GM21423 (cell line): ENCODE data around the gene TH.

Source experiments
- ATAC-seq: cut with Tn5 transposase; IDR thresholded peaks from one replicate; pipeline ENCODE4 v1.9.1; 2021; ENCODE audit warnings: mild to moderate bottlenecking, moderate library complexity; ENCODE audit not compliant: unreplicated experiment

The TH gene

DNA sequence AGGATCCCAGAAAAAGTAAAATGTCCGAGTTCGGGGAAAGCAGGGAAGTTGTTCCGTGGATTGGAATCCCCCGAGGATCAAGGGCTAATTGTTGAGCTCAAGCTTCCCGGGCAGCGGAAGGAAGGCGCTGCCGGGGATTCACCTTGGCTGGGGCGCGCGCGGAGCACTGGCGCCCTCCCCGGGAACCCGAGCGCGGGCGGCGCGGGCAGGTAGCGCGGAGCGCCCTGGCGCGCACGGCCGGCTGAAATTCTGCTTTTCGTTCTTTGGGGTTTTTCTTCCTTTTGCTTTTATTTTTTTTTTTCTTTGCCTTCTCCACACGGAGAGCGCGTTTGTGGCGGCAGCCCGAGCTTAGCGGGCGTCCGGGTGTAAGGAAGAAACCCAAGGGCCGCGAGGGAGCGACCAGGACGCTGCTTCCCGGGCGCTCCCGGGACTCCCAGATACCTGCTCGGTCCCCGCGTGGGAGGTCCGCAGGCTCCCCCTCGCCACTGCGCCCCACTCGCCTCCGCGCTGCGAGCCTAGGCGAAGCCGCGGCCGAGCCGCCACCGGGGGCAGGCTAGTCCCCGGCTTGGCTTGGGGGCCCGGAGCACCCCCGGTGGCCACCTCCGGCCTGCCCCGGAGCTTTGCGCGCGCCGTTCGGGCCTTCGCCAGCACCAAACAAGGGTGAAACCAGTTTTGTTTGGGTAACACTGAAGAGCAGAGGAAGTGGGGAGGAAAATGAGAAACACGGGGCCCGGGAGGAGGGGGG is 27.6 kb downstream of the TH start:
- ATAC-seq: no peak

DNA sequence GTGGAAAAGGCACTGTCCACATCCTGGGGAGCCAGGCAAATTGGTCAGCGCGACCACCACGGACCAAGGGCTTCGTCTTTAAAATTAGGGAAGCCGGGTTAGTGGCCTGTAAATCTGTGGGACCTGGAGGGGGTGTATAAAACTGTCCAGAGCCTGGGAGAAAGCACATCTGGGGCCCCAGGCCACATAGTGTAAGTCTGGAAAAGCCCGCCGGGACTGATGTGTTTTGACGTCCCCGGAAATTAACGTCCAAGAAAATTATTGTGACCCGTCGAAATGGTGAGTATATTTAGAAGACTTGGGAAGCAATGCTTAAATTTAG is 28.2 kb downstream of the TH start:
- no peak for ATAC-seq

DNA sequence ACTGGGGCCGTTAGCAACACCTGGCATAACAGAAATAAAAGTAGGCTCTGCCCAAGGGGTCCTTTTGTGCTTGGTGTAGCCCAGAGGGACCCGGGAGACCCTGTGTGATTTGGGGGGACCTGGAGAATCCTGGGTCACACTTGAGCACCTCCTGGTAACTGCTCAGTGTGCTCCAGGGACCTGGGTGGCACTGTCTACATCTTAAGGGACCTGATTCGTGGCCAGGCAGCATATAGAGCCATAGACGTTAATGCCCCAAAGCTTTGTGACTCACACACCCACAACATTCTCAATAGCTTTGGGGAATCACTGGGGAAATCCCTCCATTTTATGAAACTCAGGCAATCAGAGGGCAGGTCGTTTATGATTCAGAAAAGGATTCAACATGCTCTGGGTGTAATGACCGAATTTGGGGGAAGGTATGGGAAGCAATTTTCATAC is 28.8 kb downstream of the TH start:
- no peak for ATAC-seq

DNA sequence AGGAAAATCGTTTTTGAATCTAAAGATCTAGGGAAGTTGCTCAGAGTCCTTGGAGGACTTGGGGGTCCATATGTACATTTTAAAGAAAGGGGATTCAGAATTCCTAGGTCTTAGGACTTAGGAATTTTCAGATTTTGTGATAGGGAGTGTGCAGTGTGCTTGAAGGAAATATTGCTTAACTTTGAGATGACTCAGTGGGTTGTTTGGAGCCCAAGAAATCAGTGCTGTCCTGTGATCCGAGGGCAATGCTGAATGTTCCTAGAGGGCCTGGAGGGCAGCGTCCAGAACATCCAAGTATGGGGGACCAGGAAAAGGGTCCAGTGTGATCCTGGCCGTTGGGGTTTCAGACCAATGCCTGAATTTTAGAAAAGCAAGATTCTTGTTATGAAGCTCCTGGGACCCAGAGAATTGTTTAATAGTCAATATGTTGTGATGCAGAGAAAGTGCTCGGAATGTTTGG is 29.3 kb downstream of the TH start:
- ATAC-seq: no peak

DNA sequence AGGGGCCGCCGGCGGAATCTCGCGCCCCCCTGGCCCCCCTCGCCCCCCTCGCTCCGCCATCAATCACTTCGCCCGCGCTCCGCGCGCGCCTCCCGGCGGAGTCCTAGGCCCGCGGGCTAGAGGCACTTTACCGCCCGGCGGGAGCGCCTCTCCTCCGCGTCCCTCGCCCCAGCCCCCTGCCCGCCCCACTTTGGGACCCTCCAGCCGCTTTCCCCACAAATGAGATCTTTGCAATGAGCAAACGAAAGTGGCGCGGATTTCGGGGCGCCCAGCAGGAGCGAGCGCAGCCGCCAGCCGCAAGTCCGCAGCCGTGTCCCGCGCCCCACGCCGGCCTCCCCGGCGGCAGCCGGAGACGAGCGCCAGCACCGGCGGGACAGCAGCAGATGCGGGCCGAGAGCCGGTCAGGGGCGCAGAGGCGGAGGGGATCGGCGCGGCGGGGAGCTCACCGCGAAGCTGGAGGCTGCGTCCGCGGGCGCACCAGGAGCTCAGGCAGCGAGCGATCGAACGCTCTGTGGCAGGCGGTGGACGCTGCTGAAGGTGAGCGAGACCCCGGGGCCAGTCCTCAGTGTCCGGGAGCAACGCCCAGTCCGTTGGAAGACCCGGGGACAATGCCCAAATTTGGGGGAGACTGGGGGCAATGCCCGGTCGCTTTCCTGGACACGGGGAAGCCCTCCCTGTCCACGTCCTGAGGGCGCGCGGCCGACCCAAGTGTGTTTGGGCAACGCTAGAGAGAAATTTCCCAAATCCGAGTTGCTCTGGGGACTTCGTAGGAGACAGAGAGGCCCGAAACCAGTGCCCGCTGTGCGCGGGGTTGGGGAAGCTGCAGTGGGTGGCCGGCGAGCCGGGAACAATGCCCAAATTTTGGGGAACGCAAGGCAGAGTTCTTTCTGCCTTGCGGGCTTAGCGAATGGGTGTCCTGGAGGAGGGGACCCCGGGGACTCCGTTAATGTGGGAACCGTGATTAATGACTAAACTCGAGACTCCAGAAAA is 30.9 kb downstream of the TH start:
- no peak for ATAC-seq

DNA sequence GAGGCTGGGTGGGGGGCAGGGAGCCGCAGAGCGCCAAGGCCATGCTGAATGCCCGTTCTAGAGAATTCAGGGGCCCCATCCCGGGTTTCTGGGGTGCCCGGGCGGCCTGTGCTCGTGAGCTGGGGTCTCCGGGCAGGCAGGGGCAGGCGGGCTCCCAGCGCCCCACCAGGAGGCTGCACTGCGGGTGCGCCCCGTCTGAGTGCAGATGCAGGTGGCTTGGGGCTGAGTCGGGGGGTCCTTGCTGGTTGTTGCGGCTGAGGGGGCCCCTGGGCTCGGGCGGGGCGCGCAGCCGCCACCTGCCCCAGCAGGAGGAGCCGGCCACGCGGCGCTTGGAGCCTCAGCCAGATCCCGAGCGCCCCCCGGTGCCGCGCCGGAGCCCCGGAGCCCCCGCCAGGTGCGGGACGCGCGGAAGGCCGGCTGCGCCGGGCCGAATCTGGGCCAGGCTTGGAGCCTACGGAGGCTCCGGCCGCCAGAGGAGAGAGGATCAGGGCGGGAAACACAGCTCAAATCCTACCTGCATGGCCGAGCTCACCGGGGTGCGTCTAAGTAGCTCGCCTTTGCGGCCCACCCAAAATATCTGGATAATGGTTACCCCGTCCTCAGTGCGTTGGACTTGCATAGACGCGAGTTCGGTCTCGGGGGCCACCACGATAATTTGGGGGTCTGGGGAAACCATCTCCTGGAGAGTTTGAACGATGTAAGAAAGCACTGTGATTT is 31.8 kb downstream of the TH start:
- no peak for ATAC-seq

DNA sequence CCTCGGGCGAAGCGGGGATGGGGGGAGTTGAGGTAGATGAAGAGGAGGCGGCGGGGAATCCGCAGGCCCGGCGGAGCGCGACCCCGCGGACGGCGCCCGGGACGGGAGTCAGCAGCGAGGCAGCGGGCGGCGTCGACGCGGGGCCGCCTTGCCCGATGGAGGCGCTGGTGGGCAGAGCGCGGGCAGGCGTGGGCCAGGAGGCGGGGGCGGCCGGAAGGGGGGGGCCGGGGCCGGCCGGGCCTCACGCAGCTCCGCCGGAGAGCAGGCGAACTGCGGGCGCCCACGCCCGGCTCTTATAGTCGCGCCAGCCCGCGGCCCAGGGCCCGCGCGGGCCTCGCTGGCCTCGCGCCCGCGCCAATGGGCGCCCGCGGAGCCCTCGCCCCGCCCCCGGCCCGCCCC is 32.5 kb downstream of the TH start, which contains the start of gene IGF2:
TSS of gene IGF2 (minus strand) at position 267 of the 399 bp plus-strand sequence. CDS start 3,866 bp downstream, outside the sequence.
- no peak for ATAC-seq

DNA sequence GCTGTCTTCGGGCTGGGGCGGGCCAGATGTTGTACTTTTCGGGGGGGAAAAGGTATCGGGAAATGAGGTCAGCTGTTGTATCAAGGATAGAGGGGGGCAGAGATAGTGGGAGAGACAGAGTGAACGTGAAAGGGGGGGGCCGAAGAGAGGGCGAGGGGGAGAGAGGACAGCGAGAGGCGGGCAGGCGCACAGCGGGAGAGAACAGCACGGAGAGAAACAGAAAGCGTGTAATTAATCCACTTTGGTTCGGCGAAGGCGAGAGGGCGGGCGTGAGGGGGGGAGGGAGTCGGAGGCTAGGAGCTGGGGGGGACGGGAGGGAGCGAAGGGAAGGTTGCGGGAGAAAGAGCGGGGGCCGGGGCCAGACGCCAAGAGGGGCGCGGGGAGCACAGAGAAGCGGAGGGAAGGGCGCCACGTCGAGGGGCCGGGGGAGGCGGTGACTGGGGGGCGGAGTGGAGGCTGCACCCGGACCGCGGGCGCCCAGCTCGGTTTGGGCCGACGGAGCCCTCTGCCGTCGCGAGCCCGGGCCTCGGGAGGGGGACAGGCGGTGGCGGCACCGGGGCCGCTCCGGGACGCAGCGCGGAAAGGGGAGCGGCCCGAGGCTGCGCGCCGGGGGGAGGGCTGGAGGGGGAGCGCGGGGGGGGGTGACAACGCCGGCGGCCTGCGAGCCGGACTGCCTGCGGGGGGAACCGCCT is 33.0 kb downstream of the TH start:
- ATAC-seq: no peak

DNA sequence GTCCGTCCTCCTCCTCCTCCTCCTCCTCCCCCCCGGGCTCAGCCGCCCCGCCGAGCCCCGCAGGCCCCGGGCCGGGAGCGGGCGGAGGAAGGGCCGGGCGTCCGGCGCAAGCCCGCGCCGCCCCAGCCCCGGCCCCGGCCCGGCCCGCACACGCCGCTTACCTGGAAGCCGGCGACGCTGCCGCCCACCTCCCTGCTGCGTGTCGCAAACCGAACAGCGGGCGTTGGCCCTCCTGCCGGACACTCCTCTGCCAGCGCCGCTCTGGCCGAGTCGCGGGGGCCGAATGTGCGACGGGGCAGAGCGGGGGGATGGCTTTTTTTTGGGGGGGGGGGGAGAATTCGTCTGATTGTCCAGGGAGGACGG is 33.6 kb downstream of the TH start:
- ATAC-seq: no peak

DNA sequence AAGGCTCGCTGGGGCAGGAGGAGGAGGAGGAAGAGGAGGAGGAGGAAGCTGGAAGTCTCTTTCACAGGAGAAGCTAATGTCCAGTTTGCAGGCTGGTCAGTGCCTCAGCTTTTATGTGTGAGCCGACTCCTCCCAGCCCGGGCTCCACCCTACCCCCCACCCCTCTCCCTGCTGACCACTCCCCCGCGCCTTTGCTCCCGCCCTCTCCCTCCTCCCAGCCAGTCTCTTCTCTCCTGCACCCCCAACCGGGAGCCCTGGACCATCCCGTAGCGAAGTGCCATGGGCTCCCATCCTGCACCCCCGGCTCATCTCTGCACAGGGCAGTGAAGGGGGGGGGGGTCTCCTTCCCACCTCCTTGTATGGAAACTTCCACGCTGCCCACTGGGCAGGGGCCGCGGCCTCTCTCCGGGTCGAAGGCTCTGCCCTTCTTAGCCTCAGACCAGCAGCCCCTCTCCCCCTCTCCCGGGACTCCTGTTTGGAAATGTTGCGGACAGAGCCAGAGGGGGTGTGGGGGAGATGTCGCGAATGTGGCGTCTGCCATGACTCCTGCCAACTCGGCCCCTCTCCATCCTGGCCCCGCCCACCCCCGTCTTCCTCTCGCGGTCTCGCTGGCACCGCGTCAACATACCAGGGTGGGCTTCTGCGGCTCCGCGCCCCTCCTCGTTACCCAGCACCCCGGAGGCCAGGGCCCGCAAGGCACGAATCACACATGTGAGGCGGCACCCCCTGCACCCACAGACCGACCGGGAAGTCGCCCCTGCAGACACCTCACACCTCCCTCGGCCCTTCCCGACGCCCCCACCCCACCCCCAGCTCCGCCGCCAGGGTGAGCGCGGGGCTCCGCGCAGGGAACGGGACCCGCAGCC is 34.2 kb downstream of the TH start:
- no peak for ATAC-seq

DNA sequence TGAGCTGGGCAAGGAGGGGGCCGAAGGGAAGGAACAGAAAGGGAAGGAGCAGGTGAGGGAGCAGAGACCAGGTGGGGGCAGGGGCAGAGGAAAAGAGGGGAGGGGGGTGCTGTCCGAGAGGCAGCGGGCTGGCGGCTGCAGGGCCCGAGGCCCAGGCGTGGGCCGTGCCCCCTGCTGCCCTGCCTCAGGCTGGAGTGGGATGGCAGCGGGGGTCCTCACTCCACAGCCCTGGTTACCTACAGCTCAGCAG is 34.7 kb downstream of the TH start:
- ATAC-seq: no peak

DNA sequence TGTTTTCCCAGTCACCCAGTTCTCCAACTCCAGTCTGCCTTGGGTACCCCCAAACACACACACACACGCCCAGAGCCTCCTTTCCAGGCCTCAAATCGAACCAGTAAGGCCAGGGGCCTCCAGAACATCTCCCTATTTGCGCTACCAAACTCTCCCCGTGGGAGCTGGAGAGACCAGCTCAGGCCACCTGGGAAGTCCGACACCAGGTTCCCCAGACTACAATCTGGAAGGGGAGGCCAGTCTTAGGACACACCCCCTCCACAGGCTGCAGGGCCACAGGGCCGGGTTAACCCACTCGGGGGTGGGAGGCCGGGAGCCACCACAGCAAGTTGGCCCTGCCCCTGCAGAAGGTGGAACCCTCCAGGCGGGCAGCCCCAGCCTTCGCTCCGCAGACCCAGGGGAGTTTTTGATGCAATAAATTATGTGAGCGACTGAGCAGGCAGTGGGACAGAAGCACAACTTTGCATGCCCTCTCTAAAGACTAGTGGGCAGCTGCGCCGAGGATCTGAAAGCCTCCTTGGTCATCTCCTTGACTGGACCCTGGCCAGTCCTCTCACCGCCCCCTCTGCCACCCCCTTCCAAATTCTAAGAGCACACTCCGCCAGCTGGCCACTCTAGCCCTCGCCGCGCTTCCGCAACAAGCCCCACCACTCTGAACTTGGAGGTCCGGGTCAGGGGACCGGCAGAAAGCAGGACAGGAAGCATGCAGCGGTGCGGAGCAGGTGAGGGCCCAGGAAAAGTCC is 35.2 kb downstream of the TH start:
- ATAC-seq: no peak

DNA sequence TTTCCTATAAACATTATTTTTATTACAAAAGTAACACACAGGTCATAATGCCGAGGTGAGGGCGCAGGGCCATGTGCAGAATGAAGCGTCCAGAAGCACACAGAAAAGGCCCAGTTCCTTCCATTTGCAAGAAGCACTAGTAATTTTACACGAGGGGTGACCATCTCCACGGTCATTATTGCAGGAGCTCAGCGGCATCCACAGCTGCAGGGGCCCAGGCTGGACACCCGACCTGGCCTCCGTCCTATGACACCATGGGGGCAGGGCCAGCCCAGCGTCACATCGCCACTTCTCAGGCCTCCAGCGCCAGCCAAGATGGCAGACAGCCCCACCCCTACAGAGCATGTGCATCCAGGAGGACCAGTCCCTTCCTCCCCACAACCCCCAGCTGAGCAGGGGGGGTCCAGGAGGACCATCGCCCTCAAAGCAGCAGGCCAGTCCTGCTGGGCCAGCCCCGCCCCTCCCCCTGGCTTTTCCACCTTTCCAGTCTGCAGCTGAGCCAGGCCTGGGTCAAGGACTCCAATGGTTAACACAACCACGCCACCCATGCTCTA is 35.9 kb downstream of the TH start:
- no peak for ATAC-seq

DNA sequence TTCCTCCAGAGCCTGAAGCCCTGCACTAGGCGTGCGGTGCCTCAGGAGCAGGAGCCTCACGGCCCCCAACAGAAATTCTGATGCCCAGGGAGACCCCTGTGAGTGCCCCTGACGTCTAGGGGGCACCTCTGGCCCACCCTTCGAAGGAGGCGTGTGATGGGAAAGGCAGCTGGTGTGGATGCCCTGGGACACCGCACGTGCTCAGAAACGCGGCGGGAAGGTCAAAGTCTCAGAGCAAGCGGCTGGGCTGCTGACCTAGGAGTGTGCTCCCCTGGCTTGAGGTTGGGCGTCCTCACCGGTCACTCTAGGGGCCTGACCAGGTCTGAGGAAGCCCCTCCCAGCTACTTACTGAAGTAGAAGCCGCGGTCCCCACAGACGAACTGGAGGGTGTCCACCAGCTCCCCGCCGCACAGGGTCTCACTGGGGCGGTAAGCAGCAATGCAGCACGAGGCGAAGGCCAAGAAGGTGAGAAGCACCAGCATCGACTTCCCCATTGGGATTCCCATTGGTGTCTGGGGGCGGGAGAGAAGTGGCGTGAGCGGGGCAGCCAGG is 36.5 kb downstream of the TH start:
- no peak for ATAC-seq

DNA sequence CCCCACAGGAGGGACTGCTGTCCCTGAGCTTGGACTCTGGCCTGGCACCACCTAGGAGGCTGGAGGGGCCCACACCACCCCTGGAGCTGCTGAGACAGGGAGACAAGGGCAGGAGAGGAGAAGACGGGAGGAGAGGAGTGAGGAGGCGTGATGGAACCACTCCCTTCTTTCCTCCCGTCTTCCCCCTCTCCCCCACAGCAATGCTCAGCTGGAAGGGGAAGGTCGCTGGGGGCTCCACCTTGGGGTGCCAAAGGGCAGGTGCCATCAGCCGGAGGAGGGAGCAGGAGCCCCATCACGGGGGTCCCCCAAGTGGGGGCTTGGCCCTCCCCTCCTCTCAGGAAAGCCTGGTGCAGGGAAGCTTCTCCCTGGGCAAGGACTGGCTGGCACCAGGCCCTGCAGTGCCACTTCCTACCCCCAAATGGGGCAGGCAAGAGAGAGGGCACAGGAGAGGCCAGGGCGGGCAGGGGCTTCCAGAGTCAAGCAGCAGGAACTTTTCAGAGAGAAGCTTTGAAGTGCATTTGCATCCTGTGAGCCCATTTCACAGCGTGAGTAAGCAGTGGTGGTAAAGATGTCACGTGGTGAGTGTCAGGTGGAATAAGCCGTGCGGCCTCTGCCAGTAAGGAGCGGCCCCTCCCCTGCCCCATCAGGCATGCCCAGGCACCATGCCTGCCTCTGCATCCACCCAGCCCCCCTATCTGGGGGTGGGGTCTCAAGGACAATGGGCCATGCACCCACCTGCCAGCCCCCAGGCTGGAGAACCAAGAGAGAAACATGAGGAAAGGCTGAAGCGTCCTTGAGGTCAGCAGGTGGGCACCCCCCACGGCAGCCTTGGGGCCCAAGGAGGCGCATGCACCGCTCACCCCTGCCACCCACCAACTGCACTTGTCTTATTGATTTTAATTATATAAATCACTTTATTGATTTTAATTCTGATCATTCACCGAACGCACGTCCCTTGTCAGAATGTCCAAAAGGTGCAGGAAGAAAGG is 37.3 kb downstream of the TH start:
- ATAC-seq: no peak

DNA sequence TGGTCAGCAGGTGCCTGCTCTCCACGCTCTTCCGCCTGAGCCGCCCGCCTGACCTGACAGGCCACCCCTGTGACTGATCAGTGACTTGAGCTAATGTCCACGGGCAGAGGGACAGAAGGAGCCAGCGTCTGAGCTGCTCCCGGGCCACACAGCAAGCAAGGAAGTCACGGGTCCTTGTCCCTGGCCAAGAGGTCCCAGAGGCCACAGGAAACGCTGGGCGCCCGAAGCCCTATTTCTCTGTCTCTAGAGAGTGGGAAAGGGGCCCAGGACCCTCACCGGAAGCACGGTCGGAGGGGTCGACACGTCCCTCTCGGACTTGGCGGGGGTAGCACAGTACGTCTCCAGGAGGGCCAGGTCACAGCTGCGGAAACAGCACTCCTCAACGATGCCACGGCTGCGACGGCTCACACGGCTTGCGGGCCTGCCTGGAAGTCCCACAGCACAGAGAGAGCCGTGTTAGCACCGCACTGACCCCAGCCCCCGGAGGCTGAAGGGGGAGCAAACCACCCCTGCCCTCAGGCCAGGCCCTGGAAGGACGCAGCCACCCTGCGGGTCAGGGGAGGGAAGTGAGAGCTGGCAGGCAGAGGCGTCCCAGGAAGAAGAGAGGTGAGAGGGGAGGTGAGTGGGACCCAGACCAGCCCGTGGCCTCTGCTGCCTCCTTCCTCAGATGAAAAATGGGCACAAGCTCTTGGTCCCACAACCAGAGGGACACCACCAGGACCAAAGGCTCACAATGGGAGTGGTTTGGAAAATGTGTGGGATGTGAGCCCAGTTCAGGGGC is 38.2 kb downstream of the TH start:
- no peak for ATAC-seq

DNA sequence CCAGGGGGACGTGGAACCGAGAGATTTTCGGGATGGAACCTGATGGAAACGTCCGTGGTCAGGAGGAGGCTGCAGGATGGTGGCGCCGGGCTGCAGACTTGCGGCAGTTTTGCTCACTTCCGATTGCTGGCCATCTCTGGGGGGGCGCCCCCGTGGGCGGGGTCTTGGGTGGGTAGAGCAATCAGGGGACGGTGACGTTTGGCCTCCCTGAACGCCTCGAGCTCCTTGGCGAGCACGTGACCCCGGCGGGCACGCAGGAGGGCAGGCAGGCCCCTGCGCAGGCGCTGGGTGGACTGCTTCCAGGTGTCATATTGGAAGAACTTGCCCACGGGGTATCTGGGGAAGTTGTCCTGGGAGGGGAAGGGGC is 38.8 kb downstream of the TH start:
- no peak for ATAC-seq
